PFSK-1 (cell line): ENCODE data around the gene RILPL2.

ENCODE experiments used
- POLR2AphosphoS5 ChIP-seq: IDR thresholded peaks from 2 replicates; pipeline ENCODE4 v1.6.1; 2012; ENCODE audit warnings: low read depth, mild to moderate bottlenecking, control low read depth, low read length, moderate library complexity
- SIN3A ChIP-seq: IDR thresholded peaks from 2 replicates; pipeline ENCODE4 v1.6.1; 2012; ENCODE audit warnings: mild to moderate bottlenecking, low read length, moderate library complexity, borderline replicate concordance; ENCODE audit not compliant: insufficient read depth
- TF ChIP-seq, protein P1 (sequence below), 2 experiments: IDR thresholded peaks; 2 replicates each; pipeline versions ENCODE4 v1.6.1 to v1.8.0; 2011 to 2012; ENCODE audit warnings: low read depth in 2 of 2, low read length in 2 of 2, control low read depth in 1 of 2, inconsistent platforms in 1 of 2, mild to moderate bottlenecking in 1 of 2, moderate library complexity in 1 of 2; ENCODE audit not compliant: insufficient read depth in 1 of 2

DNA sequence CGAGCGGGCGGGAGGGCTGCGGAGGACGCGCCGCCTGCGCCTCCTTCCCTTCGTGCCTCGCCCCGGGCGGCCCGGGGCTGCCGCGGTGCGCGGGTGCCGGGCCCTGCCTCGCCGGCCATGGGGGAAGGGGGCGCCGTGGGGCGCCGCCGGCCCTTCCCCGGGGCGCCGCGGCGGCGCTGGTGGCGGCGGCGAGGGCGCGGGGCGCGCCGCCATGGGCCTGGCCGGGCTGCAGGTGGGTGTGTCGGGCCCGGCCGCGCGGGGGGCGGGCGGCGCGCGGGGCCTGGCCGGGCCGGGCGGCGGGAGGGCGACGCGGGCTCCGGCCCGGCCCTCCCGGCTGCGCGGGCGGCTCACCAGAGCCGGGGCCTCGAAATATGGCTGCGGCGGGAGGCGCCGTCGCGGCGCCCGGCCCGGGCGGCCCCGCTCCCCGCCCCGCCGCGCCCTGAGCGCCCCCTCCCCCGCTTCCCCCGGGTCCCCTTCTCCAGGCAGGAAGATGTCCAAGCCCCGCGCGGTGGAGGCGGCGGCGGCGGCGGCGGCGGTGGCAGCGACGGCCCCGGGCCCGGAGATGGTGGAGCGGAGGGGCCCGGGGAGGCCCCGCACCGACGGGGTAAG, 47.4 kb downstream of the RILPL2 start:
- TF ChIP-seq POLR2AphosphoS5 (no peak), SIN3A (no peak)
- TF ChIP-seq, protein P1, sequence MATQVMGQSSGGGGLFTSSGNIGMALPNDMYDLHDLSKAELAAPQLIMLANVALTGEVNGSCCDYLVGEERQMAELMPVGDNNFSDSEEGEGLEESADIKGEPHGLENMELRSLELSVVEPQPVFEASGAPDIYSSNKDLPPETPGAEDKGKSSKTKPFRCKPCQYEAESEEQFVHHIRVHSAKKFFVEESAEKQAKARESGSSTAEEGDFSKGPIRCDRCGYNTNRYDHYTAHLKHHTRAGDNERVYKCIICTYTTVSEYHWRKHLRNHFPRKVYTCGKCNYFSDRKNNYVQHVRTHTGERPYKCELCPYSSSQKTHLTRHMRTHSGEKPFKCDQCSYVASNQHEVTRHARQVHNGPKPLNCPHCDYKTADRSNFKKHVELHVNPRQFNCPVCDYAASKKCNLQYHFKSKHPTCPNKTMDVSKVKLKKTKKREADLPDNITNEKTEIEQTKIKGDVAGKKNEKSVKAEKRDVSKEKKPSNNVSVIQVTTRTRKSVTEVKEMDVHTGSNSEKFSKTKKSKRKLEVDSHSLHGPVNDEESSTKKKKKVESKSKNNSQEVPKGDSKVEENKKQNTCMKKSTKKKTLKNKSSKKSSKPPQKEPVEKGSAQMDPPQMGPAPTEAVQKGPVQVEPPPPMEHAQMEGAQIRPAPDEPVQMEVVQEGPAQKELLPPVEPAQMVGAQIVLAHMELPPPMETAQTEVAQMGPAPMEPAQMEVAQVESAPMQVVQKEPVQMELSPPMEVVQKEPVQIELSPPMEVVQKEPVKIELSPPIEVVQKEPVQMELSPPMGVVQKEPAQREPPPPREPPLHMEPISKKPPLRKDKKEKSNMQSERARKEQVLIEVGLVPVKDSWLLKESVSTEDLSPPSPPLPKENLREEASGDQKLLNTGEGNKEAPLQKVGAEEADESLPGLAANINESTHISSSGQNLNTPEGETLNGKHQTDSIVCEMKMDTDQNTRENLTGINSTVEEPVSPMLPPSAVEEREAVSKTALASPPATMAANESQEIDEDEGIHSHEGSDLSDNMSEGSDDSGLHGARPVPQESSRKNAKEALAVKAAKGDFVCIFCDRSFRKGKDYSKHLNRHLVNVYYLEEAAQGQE (IDR thresholded peaks at IDR 0.05; ENCODE audit: insufficient read depth in 1 of 2, low read depth in 2 of 2, low read length in 2 of 2): no peak
